Pancreas (tissue), 10 donors: ENCODE measurements around the gene SPART. TPM values are rescaled to one million over a fixed set of nuclear protein-coding genes. Genes with fewer than 3 reads are reported as not detected.
"Not testable (repeated sequence)": the region's sequence is repeated elsewhere in the genome, so short reads cannot be mapped to it uniquely, and the experiment has no call there.

ENCODE experiments used
- ATAC-seq, 4 donors: fragments of 200-7000 bp; cut with Tn5 transposase; one replicate each; pipeline versions ENCODE4 v1.8.0 to v1.9.1; 2020; ENCODE audit warnings: mild to moderate bottlenecking in 4 of 4, moderate library complexity in 4 of 4
- DNase-seq, 6 donors: peaks; one replicate each; pipeline ENCODE4 v3.0.0-alpha.2; 2020
- FAIRE-seq: peaks from 2 replicates; lab custom pipeline; 2012; peaks lifted over from hg19 to GRCh38; lab: Jason Lieb, UNC
- H3K27ac ChIP-seq, 4 donors: fragments of 200-600 bp; sonication (generic); 1 replicate in 3 of 4; 2 replicates in 1 of 4; pipeline versions ENCODE4 v1.5.0 to v1.8.0; 2020
- H3K27me3 ChIP-seq, 4 donors: fragments of 200-600 bp; one replicate each; pipeline ENCODE4 v1.8.0; 2021
- H3K36me3 ChIP-seq, 3 donors: fragments of 200-600 bp; sonication (generic) in 1 of 3; one replicate each; pipeline versions ENCODE4 v1.5.0 to v1.8.0; 2020 to 2021
- H3K4me1 ChIP-seq, 3 donors: fragments of 200-600 bp; one replicate each; pipeline ENCODE4 v1.8.0; 2021
- H3K4me3 ChIP-seq, 4 donors: fragments of 200-600 bp; sonication (generic) in 2 of 4; one replicate each; pipeline versions ENCODE4 v1.5.0 to v1.8.0; 2020 to 2021
- H3K9me3 ChIP-seq, 4 donors: fragments of 200-600 bp; one replicate each; pipeline ENCODE4 v1.8.0; 2021
- CTCF ChIP-seq, 4 donors: fragments of 200-600 bp; sonication (generic) in 3 of 4; IDR thresholded peaks; one replicate each; pipeline versions ENCODE4 v1.5.0 to v1.8.0; 2021; ENCODE audit warnings: antibody characterized with exemption in 4 of 4
- WGBS, 2 donors: extraction: QIAGEN DNeasy Blood & Tissue Kit; methylation state at CpG; one replicate each; pipeline ENCODE4 v1.1.7; 2013; 5-methylcytosine and 5-hydroxymethylcytosine counted together
- intact Hi-C, 3 donors: fragments of 100-400 bp; cut with DNase I; formaldehyde crosslinking; loops; one replicate each; pipeline versions ENCODE4 v1.11.1 to v1.14.2; 2022
- polyA plus RNA-seq, 2 donors: library from polyadenylated mRNA; stranded (reverse); fragments of 200-250 nt; gene quantifications; one replicate each; pipeline ENCODE4 v1.2.3, GENCODE V29; 2013
- total RNA-seq, 6 donors: library from RNA; stranded (reverse); fragmentation: NEBNext Ultra II Directional in 4 of 6; extraction: Animal tissue kit (Norgen Biotek cat#: 25700) in 4 of 6; gene quantifications; one replicate each; pipeline versions ENCODE4 v1.2.1 to v1.2.4, GENCODE V29; 2021 to 2023
- donor health status: healthy with polysubstance abuse.
- donor health status: DM: no; HTN: no; CAD: no; lungs with moderate emphysema.
- donor health status: DM: no; HTN: no; CAD: no.
- donor health status: control.
- donor health status: control.
- donor health status: Bipolar disorder and iron deficiency.
- donor health status: DM: yes; HTN: yes; CAD: no.
- donor health status: DM: no; HTN: no; CAD: no.
- donor health status: DM: no; HTN: no; CAD: no.
- donor health status: DM: yes; HTN: yes; CAD: no.

Gene SPART
- total and polyA plus RNA-seq, 8 donors, result 5.9 to 18.7 (median 12.0) TPM

DNA sequence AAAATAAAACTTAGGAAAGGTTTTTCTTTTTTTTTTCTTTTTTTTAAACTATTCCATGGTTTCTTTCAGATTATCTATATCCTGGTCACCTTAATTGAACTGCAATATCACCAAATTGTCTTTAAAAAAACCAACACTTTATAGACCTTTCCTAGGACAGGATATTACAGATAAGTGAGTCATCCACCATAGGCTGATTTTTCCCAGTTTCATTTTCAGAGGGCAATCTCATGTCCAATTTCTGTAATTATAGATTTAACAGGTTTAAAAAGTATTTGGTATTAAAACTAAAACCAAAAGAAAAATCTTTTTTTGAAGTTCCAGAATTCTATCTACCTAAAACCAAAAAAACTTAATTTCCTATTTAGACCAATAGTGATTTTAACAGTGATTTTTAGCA, 13.2 kb downstream of the SPART start:
- FAIRE-seq (peak; percentile 78), ATAC-seq (no peak), DNase-seq (no peak)
- intact Hi-C loops, result no loop called here
- H3K4me1 ChIP-seq, result peaks cover 0 to 2% (median 0%) of the 10 kb centered on the region in 3 donors
- H3K9me3 ChIP-seq, result no peaks in the 10 kb centered on the region
- no peaks in the 10 kb centered on the region for H3K36me3 ChIP-seq
- no peak overlapping the region for H3K27ac ChIP-seq
- no peak overlapping the region for H3K4me3 ChIP-seq
- no peak for TF ChIP-seq CTCF (IDR thresholded peaks at IDR 0.05)
- H3K27me3 ChIP-seq, result no peaks in the 10 kb centered on the region

DNA sequence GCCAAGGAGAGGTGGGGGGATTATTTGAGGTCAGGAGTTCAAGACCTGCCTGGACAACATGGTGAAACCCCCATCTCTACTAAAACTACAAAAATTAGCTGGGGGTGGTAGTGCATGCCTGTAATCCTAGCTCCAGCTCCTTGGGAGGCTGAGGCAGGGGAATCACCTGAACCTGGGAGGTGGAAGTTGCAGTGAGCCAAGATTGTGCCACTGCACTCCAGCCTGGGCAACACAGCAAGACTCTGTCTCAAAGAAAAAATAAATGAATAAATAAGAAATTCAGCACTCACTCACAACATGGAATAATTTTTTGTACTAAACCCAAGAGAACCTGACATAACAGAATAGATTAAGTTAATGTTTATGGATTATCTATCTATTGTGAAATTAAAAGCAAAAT, 13.9 kb downstream of the SPART start:
- H3K4me1 ChIP-seq, FAIRE-seq, H3K27me3 ChIP-seq, intact Hi-C loops, ATAC-seq, H3K27ac ChIP-seq, H3K9me3 ChIP-seq, H3K36me3 ChIP-seq, DNase-seq, H3K4me3 ChIP-seq: not testable (repeated sequence)

- H3K27me3 ChIP-seq, result no peaks in the 10 kb centered on the region
- TF ChIP-seq CTCF (IDR thresholded peaks at IDR 0.05), result no peak
- H3K4me3 ChIP-seq, result no peak overlapping the region
- DNase-seq (no peak), ATAC-seq (no peak), FAIRE-seq (no peak)
- WGBS, 2 donors, result 85 to 88% methylated on average over 4 of the region's 4 CpGs
- no peaks in the 10 kb centered on the region for H3K36me3 ChIP-seq
- peaks cover 0 to 2% (median 0%) of the 10 kb centered on the region in 3 donors for H3K4me1 ChIP-seq
- no peaks in the 10 kb centered on the region for H3K9me3 ChIP-seq
- H3K27ac ChIP-seq, result no peak overlapping the region
- intact Hi-C loops, result no loop called here
Measured at GRCh38 chr13:36331280-36331679, 14.9 kb downstream of the SPART start.

- Histone ChIP-seq H3K4me3 (no peak overlapping the region), H3K9me3 (no peaks in the 10 kb centered on the region), H3K36me3 (peaks cover 0 to 3% (median 0%) of the 10 kb centered on the region in 3 donors), H3K4me1 (peaks cover 0 to 2% (median 0%) of the 10 kb centered on the region in 3 donors), H3K27ac (no peak overlapping the region), H3K27me3 (no peaks in the 10 kb centered on the region)
- TF ChIP-seq CTCF (IDR thresholded peaks at IDR 0.05), result no peak
- intact Hi-C loops, result no loop called here
- no peak for ATAC-seq
- FAIRE-seq, result no peak
- WGBS, 2 donors, result 73 to 75% methylated on average over 4 of the region's 4 CpGs
- DNase-seq, result no peak
Measured at GRCh38 chr13:36329361-36329760, 16.8 kb downstream of the SPART start.

GRCh38 chr13:36328821-36329220, 17.4 kb downstream of the SPART start:
- DNase-seq (no peak), ATAC-seq (no peak), FAIRE-seq (no peak)
- Histone ChIP-seq H3K27ac (no peak overlapping the region), H3K4me1 (peaks cover 0 to 2% (median 0%) of the 10 kb centered on the region in 3 donors), H3K36me3 (peaks cover 0 to 3% (median 0%) of the 10 kb centered on the region in 3 donors), H3K4me3 (no peak overlapping the region), H3K9me3 (no peaks in the 10 kb centered on the region), H3K27me3 (no peaks in the 10 kb centered on the region)
- TF ChIP-seq CTCF (IDR thresholded peaks at IDR 0.05), result no peak
- intact Hi-C loops, result no loop called here
- whole genome bisulfite sequencing, 2 donors, result 82 to 86% methylated on average over 2 of the region's 2 CpGs
